ENCODE measurements around the gene PRPS1. TPM values are rescaled to one million over a fixed set of nuclear protein-coding genes. Genes with fewer than 3 reads are reported as not detected.

The PRPS1 gene
- polyA plus RNA-seq, 1 donor from 2014 or later, result 60.8 TPM

DNA sequence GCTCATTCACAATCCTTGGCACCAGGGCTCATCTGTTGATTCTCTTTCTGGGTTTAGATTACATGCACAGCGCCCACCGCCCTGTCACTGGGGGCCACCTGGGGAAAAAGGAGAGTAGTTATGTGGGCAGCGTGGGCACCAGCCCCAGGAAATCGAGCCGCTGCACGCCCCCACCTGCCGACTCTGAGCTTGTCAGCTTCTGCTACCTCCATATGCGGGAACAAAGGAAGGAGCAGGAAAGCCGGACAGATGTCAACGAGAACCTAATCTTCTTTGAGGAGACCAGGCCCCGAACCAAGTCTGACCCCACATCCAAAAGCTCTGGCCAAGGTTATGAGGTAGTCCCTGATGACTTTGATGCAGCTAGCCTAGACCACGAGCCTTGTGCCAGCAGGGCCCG is 31.0 kb upstream of the PRPS1 start:
- Histone ChIP-seq H3K4me3 (ENCODE audit: low read length) (no peak overlapping the region), H3K9me3 (ENCODE audit: low read length) (no peaks in the 10 kb centered on the region), H3K36me3 (ENCODE audit: insufficient read depth, low read length) (no peaks in the 10 kb centered on the region), H4K20me1 (ENCODE audit: insufficient read depth) (no peaks in the 10 kb centered on the region), H3K4me2 (ENCODE audit: low read length) (no peak overlapping the region), H2AFZ (ENCODE audit: low read depth, low read length) (no peak overlapping the region), H3K79me2 (replicated peaks; ENCODE audit: insufficient read depth, low read length) (no peaks in the 10 kb centered on the region), H3K27me3 (ENCODE audit: insufficient read depth, low read depth, low read length) (no peaks in the 10 kb centered on the region), H3F3A (ENCODE audit: insufficient read depth, low read length, poor library complexity, severe bottlenecking) (no peaks in the 10 kb centered on the region), H3K27ac (ENCODE audit: low read length) (no peak overlapping the region), H3K9me2 (ENCODE audit: insufficient read depth, low read length) (no peaks in the 10 kb centered on the region), H3K9ac (ENCODE audit: low read length) (no peak overlapping the region)
- TF ChIP-seq SMC3 (conservative IDR thresholded peaks at IDR 0.05; ENCODE audit: poor library complexity) (no peak), MXI1 (conservative IDR thresholded peaks at IDR 0.05; ENCODE audit: poor library complexity, severe bottlenecking) (no peak), EZH2 (IDR thresholded peaks at IDR 0.05; ENCODE audit: borderline replicate concordance, insufficient read depth, low read length, poor library complexity, severe bottlenecking) (no peak), POLR2AphosphoS5 (IDR thresholded peaks at IDR 0.05) (no peak), TAF1 (IDR thresholded peaks at IDR 0.05; ENCODE audit: low read depth) (no peak), EP300 (conservative IDR thresholded peaks at IDR 0.05; ENCODE audit: poor library complexity, severe bottlenecking) (no peak), CTCF (IDR thresholded peaks at IDR 0.05; ENCODE audit: poor library complexity, severe bottlenecking) (no peak), REST (IDR thresholded peaks at IDR 0.05; ENCODE audit: borderline replicate concordance) (no peak), RAD21 (conservative IDR thresholded peaks at IDR 0.05) (no peak)

GRCh38 chrX:107597791-107598190 is 30.5 kb upstream of the PRPS1 start:
- Histone ChIP-seq H3K36me3 (ENCODE audit: insufficient read depth, low read length) (no peaks in the 10 kb centered on the region), H3K79me2 (replicated peaks; ENCODE audit: insufficient read depth, low read length) (no peaks in the 10 kb centered on the region), H2AFZ (ENCODE audit: low read depth, low read length) (no peak overlapping the region), H3K4me2 (ENCODE audit: low read length) (no peak overlapping the region), H3K27me3 (ENCODE audit: insufficient read depth, low read depth, low read length) (no peaks in the 10 kb centered on the region), H3K4me3 (ENCODE audit: low read length) (no peak overlapping the region), H3K9me2 (ENCODE audit: insufficient read depth, low read length) (no peaks in the 10 kb centered on the region), H3F3A (ENCODE audit: insufficient read depth, low read length, poor library complexity, severe bottlenecking) (no peaks in the 10 kb centered on the region), H4K20me1 (ENCODE audit: insufficient read depth) (no peaks in the 10 kb centered on the region), H3K27ac (ENCODE audit: low read length) (no peak overlapping the region), H3K9me3 (ENCODE audit: low read length) (no peaks in the 10 kb centered on the region), H3K9ac (ENCODE audit: low read length) (no peak overlapping the region)
- TF ChIP-seq CTCF (IDR thresholded peaks at IDR 0.05; ENCODE audit: poor library complexity, severe bottlenecking) (no peak), RAD21 (conservative IDR thresholded peaks at IDR 0.05) (no peak), TAF1 (IDR thresholded peaks at IDR 0.05; ENCODE audit: low read depth) (no peak), POLR2AphosphoS5 (IDR thresholded peaks at IDR 0.05) (no peak), MXI1 (conservative IDR thresholded peaks at IDR 0.05; ENCODE audit: poor library complexity, severe bottlenecking) (no peak), EZH2 (IDR thresholded peaks at IDR 0.05; ENCODE audit: borderline replicate concordance, insufficient read depth, low read length, poor library complexity, severe bottlenecking) (no peak), EP300 (conservative IDR thresholded peaks at IDR 0.05; ENCODE audit: poor library complexity, severe bottlenecking) (no peak), SMC3 (conservative IDR thresholded peaks at IDR 0.05; ENCODE audit: poor library complexity) (no peak), REST (IDR thresholded peaks at IDR 0.05; ENCODE audit: borderline replicate concordance) (no peak)

All from neural cell (in vitro differentiated cells).